HepG2 (cell line): ENCODE results near the gene MYO1C. TPM values are rescaled to one million over a fixed set of nuclear protein-coding genes. Genes with fewer than 3 reads are reported as not detected.

Source experiments
- BATF2 ChIP-seq: sonication (generic); formaldehyde crosslinking; IDR thresholded peaks from 2 replicates; pipeline ENCODE4 v1.8.0; 2022; ENCODE audit warnings: mild to moderate bottlenecking, missing genetic modification reagents, moderate library complexity
- GMEB2 ChIP-seq: IDR thresholded peaks from 2 replicates; pipeline ENCODE4 v1.6.1; 2016; ENCODE audit warnings: missing biosample characterization, missing genetic modification reagents, low read depth
- GRHL1 ChIP-seq: sonication (generic); formaldehyde crosslinking; conservative IDR thresholded peaks from 2 replicates; pipeline ENCODE4 v1.8.0; 2022; ENCODE audit warnings: missing genetic modification reagents
- HDAC1 ChIP-seq: sonication (generic); formaldehyde crosslinking; IDR thresholded peaks from 2 replicates; pipeline ENCODE4 v1.5.1; 2020; ENCODE audit warnings: mild to moderate bottlenecking, missing genetic modification reagents
- KAT8 ChIP-seq: IDR thresholded peaks from 2 replicates; pipeline ENCODE4 v1.6.1; 2016; ENCODE audit warnings: missing genetic modification reagents, missing compliant biosample characterization
- MAZ ChIP-seq, 2 experiments: sonication (generic) in 1 of 2; formaldehyde crosslinking in 1 of 2; IDR thresholded peaks; 2 replicates each; pipeline versions ENCODE4 v1.5.0 to v1.6.1; 2012 to 2020; ENCODE audit warnings: low read depth in 2 of 2, mild to moderate bottlenecking in 2 of 2, borderline replicate concordance in 1 of 2, improper control_type of control experiment in 1 of 2, low read length in 1 of 2, missing genetic modification reagents in 1 of 2, moderate library complexity in 1 of 2
- MNT ChIP-seq: fragments of 450-650 bp; IDR thresholded peaks from 2 replicates; pipeline ENCODE4 v1.6.1; 2016
- RFXANK ChIP-seq: IDR thresholded peaks from 2 replicates; pipeline ENCODE4 v1.6.1; 2016
- TOPORS ChIP-seq: sonication (generic); formaldehyde crosslinking; IDR thresholded peaks from 2 replicates; pipeline ENCODE4 v1.8.0; 2023; ENCODE audit warnings: mild to moderate bottlenecking, missing genetic modification reagents
- ZBTB10 ChIP-seq: sonication (generic); formaldehyde crosslinking; IDR thresholded peaks from 2 replicates; pipeline ENCODE4 v1.4.0; 2020; ENCODE audit warnings: missing genetic modification reagents, borderline replicate concordance
- ZFP37 ChIP-seq: sonication (generic); formaldehyde crosslinking; IDR thresholded peaks from 2 replicates; pipeline ENCODE4 v1.4.0; 2020; ENCODE audit warnings: missing genetic modification reagents, borderline replicate concordance
- ZMYM4 ChIP-seq: sonication (generic); formaldehyde crosslinking; IDR thresholded peaks from 2 replicates; pipeline ENCODE4 v1.8.1; 2023; ENCODE audit warnings: mild to moderate bottlenecking, missing genetic modification reagents
- ZNF232 ChIP-seq: sonication (generic); formaldehyde crosslinking; IDR thresholded peaks from 2 replicates; pipeline ENCODE4 v1.4.0; 2020; ENCODE audit warnings: missing genetic modification reagents, borderline replicate concordance
- ZNF260 ChIP-seq: sonication (generic); formaldehyde crosslinking; IDR thresholded peaks from 2 replicates; pipeline ENCODE4 v1.4.0; 2020; ENCODE audit warnings: missing genetic modification reagents, low read depth, mild to moderate bottlenecking, borderline replicate concordance
- ZNF280D ChIP-seq: sonication (generic); formaldehyde crosslinking; IDR thresholded peaks from 2 replicates; pipeline ENCODE4 v1.5.1; 2020; ENCODE audit warnings: mild to moderate bottlenecking, missing genetic modification reagents
- ZNF709 ChIP-seq: sonication (generic); formaldehyde crosslinking; IDR thresholded peaks from 2 replicates; pipeline ENCODE4 v1.5.0; 2020; ENCODE audit warnings: mild to moderate bottlenecking, missing genetic modification reagents
- ZSCAN25 ChIP-seq: sonication (generic); formaldehyde crosslinking; IDR thresholded peaks from 2 replicates; pipeline ENCODE4 v1.8.0; 2022; ENCODE audit warnings: mild to moderate bottlenecking, missing genetic modification reagents
- ZZZ3 ChIP-seq: sonication (generic); formaldehyde crosslinking; IDR thresholded peaks from 2 replicates; pipeline ENCODE4 v1.4.0; 2020; ENCODE audit warnings: missing genetic modification reagents, mild to moderate bottlenecking, borderline replicate concordance
- polyA plus RNA-seq, 8 experiments: library from polyadenylated mRNA; depleted of rRNA in 3 of 8; stranded (reverse) in 7 of 8; unstranded in 1 of 8; fragments of >200 nt; fragmentation: Illumina TruSeq in 4 of 8; extraction: Trizol in 4 of 8; gene quantifications; 2 replicates each; pipeline versions ENCODE4 v1.2.1 to v1.2.3, GENCODE V29; 2011 to 2016; ENCODE audit warnings: low read depth in 4 of 8, missing spikeins in 1 of 8, mixed read lengths in 1 of 8; ENCODE audit not compliant: insufficient read depth in 1 of 8
- total RNA-seq, 5 experiments: library from RNA; depleted of rRNA; stranded (reverse); fragments of >200 nt; fragmentation: Illumina TruSeq; extraction: Trizol; gene quantifications; 2 replicates each; pipeline ENCODE4 v1.2.3, GENCODE V29; 2016; ENCODE audit warnings: low read depth in 1 of 5

MYO1C gene
- total and polyA plus RNA-seq, 2 of the 13 experiments (the other 11 are each of a cell fraction or from before 2014, with no cell fraction given), result 22.7 to 40.8 TPM

- TF ChIP-seq ZBTB10 (CRISPR knock-in tag) (no peak), HDAC1 (CRISPR knock-in tag) (no peak), ZNF232 (no peak), MNT (no peak), ZZZ3 (CRISPR knock-in tag) (no peak), TOPORS (CRISPR knock-in tag) (no peak), BATF2 (CRISPR knock-in tag) (no peak), GMEB2 (CRISPR knock-in tag) (no peak), ZNF709 (CRISPR knock-in tag) (no peak), GRHL1 (CRISPR knock-in tag) (no peak), ZMYM4 (CRISPR knock-in tag) (no peak), ZFP37 (CRISPR knock-in tag) (no peak), ZNF260 (CRISPR knock-in tag) (no peak), ZNF280D (CRISPR knock-in tag) (no peak), KAT8 (CRISPR knock-in tag) (no peak), ZSCAN25 (CRISPR knock-in tag) (0 out of 2 replicates have a peak, but pooled peaks have one; percentile 26), RFXANK (CRISPR knock-in tag) (no peak), MAZ (IDR thresholded peaks at IDR 0.05; ENCODE audit: borderline replicate concordance, low read depth, low read length) (no peak), MAZ (CRISPR knock-in tag; IDR thresholded peaks at IDR 0.05; ENCODE audit: low read depth) (no peak)
These were observed 16.9 kb upstream of the MYO1C start (continued) for GRCh38 chr17:1509290-1509881.
